Activated T-helper 2 cell treated with anti-CD3 and anti-CD28 coated beads, Interferon-gamma antibody, Interleukin-2, Interleukin-4, amounts not matched to agents 10 μg/mL and 5 μg/mL and 100 μg/mL, durations not matched to agents 14 hours and 24 hours and 36 hours (primary cell): ENCODE results near the gene BTF3. TPM values are rescaled to one million over a fixed set of nuclear protein-coding genes. Genes with fewer than 3 reads are reported as not detected.

Experiments
- DNase-seq: peaks from one replicate; pipeline ENCODE4 v3.0.0; 2021; ENCODE audit warnings: low spot score
- H3K27ac Mint-ChIP-seq: one replicate; pipeline ENCODE4 v1.8.0; 2021; ENCODE audit warnings: mixed read lengths
- H3K27me3 Mint-ChIP-seq: one replicate; pipeline ENCODE4 v1.8.0; 2021; ENCODE audit warnings: low read depth, mixed read lengths
- H3K36me3 Mint-ChIP-seq: one replicate; pipeline ENCODE4 v1.8.0; 2021; ENCODE audit warnings: low read depth, mixed read lengths
- H3K4me1 Mint-ChIP-seq: one replicate; pipeline ENCODE4 v1.8.0; 2021; ENCODE audit warnings: low read depth, mixed read lengths
- H3K4me3 Mint-ChIP-seq: one replicate; pipeline ENCODE4 v1.8.0; 2021; ENCODE audit warnings: low read depth, mild to moderate bottlenecking, moderate library complexity, mixed read lengths
- H3K9me3 Mint-ChIP-seq: one replicate; pipeline ENCODE4 v1.8.0; 2021; ENCODE audit warnings: mixed read lengths
- intact Hi-C: fragments of 100-400 bp; cut with micrococcal nuclease; formaldehyde crosslinking; loops from one replicate; pipeline ENCODE4 v1.15.1; 2023
- total RNA-seq: library from RNA; stranded (reverse); gene quantifications from 2 replicates; pipeline ENCODE4 v1.2.3, GENCODE V29; 2022

Gene BTF3
- total RNA-seq, 1 donor from 2014 or later, result 969 TPM

- H3K9me3 Mint-ChIP-seq, result no peaks in the 10 kb centered on the region
- H3K4me1 Mint-ChIP-seq, result no peaks in the 10 kb centered on the region
- H3K27ac Mint-ChIP-seq, result no peak overlapping the region
- no peaks in the 10 kb centered on the region for H3K36me3 Mint-ChIP-seq
- no peak for DNase-seq
- intact Hi-C loops, result no loop called here
- H3K4me3 Mint-ChIP-seq, result no peak overlapping the region
- no peaks in the 10 kb centered on the region for H3K27me3 Mint-ChIP-seq
These were observed 15.8 kb downstream of the BTF3 start for GRCh38 chr5:73513996-73514395.

GRCh38 chr5:73514418-73514817 lies 16.2 kb downstream of the BTF3 start:
- Mint-ChIP-seq H3K4me3 (no peak overlapping the region), H3K27me3 (no peaks in the 10 kb centered on the region), H3K4me1 (peaks cover 3% of the 10 kb centered on the region), H3K9me3 (no peaks in the 10 kb centered on the region), H3K27ac (no peak overlapping the region), H3K36me3 (no peaks in the 10 kb centered on the region)
- no peak for DNase-seq
- intact Hi-C loops, result no loop called here

GRCh38 chr5:73515232-73515631 lies 17.0 kb downstream of the BTF3 start:
- Mint-ChIP-seq H3K27me3 (no peaks in the 10 kb centered on the region), H3K4me3 (no peak overlapping the region), H3K36me3 (no peaks in the 10 kb centered on the region), H3K9me3 (no peaks in the 10 kb centered on the region), H3K4me1 (peaks cover 8% of the 10 kb centered on the region), H3K27ac (no peak overlapping the region)
- no peak for DNase-seq
- intact Hi-C loops, result no loop called here

- intact Hi-C loops, result loop anchor here (1.0 to 2.0 kb wide), 2 partner anchors 18 to 21 kb away; partner anchors contain the start of gene BTF3
- peak overlapping the region; percentile 28 for H3K27ac Mint-ChIP-seq
- peaks cover 8% of the 10 kb centered on the region for H3K4me1 Mint-ChIP-seq
- H3K36me3 Mint-ChIP-seq, result no peaks in the 10 kb centered on the region
- H3K4me3 Mint-ChIP-seq, result peak overlapping the region; percentile 21
- no peaks in the 10 kb centered on the region for H3K9me3 Mint-ChIP-seq
- peak; percentile 70 for DNase-seq
- H3K27me3 Mint-ChIP-seq, result no peaks in the 10 kb centered on the region
These were observed 21.5 kb downstream of the BTF3 start for GRCh38 chr5:73519531-73520283.

GRCh38 chr5:73522989-73523388 lies 24.7 kb downstream of the BTF3 start:
- Mint-ChIP-seq H3K9me3 (no peaks in the 10 kb centered on the region), H3K27ac (no peak overlapping the region), H3K27me3 (peaks cover 7% of the 10 kb centered on the region), H3K4me3 (no peak overlapping the region), H3K4me1 (peaks cover 8% of the 10 kb centered on the region), H3K36me3 (no peaks in the 10 kb centered on the region)
- DNase-seq, result no peak
- intact Hi-C loops, result no loop called here

- Mint-ChIP-seq H3K27me3 (peaks cover 14% of the 10 kb centered on the region), H3K27ac (no peak overlapping the region), H3K4me3 (no peak overlapping the region), H3K36me3 (no peaks in the 10 kb centered on the region), H3K4me1 (peaks cover 8% of the 10 kb centered on the region), H3K9me3 (no peaks in the 10 kb centered on the region)
- intact Hi-C loops, result no loop called here
- no peak for DNase-seq
These were observed 25.6 kb downstream of the BTF3 start for GRCh38 chr5:73523861-73524260.

GRCh38 chr5:73525606-73526203 lies 27.5 kb downstream of the BTF3 start:
- no peaks in the 10 kb centered on the region for H3K36me3 Mint-ChIP-seq
- intact Hi-C loops, result no loop called here
- no peak overlapping the region for H3K4me3 Mint-ChIP-seq
- no peaks in the 10 kb centered on the region for H3K4me1 Mint-ChIP-seq
- H3K27me3 Mint-ChIP-seq, result peaks cover 21% of the 10 kb centered on the region
- no peak for DNase-seq
- no peaks in the 10 kb centered on the region for H3K9me3 Mint-ChIP-seq
- no peak overlapping the region for H3K27ac Mint-ChIP-seq

- intact Hi-C loops, result no loop called here
- no peak for DNase-seq
- no peaks in the 10 kb centered on the region for H3K9me3 Mint-ChIP-seq
- no peak overlapping the region for H3K27ac Mint-ChIP-seq
- H3K4me1 Mint-ChIP-seq, result no peaks in the 10 kb centered on the region
- H3K4me3 Mint-ChIP-seq, result no peak overlapping the region
- no peaks in the 10 kb centered on the region for H3K36me3 Mint-ChIP-seq
- H3K27me3 Mint-ChIP-seq, result peaks cover 34% of the 10 kb centered on the region
These were observed 30.0 kb downstream of the BTF3 start for GRCh38 chr5:73528248-73528647.

- no peak overlapping the region for H3K27ac Mint-ChIP-seq
- peaks cover 41% of the 10 kb centered on the region for H3K27me3 Mint-ChIP-seq
- no peak overlapping the region for H3K4me3 Mint-ChIP-seq
- no peaks in the 10 kb centered on the region for H3K36me3 Mint-ChIP-seq
- H3K9me3 Mint-ChIP-seq, result no peaks in the 10 kb centered on the region
- intact Hi-C loops, result no loop called here
- no peaks in the 10 kb centered on the region for H3K4me1 Mint-ChIP-seq
- no peak for DNase-seq
These were observed 30.8 kb downstream of the BTF3 start for GRCh38 chr5:73529081-73529480.

GRCh38 chr5:73531356-73531755 lies 33.1 kb downstream of the BTF3 start:
- H3K4me1 Mint-ChIP-seq, result no peaks in the 10 kb centered on the region
- no peak for DNase-seq
- H3K4me3 Mint-ChIP-seq, result no peak overlapping the region
- H3K9me3 Mint-ChIP-seq, result no peaks in the 10 kb centered on the region
- intact Hi-C loops, result no loop called here
- peaks cover 44% of the 10 kb centered on the region for H3K27me3 Mint-ChIP-seq
- H3K27ac Mint-ChIP-seq, result no peak overlapping the region
- H3K36me3 Mint-ChIP-seq, result no peaks in the 10 kb centered on the region

GRCh38 chr5:73532195-73532594 lies 34.0 kb downstream of the BTF3 start:
- no peak for DNase-seq
- no peak overlapping the region for H3K4me3 Mint-ChIP-seq
- no peaks in the 10 kb centered on the region for H3K9me3 Mint-ChIP-seq
- H3K27me3 Mint-ChIP-seq, result peaks cover 42% of the 10 kb centered on the region
- no peak overlapping the region for H3K27ac Mint-ChIP-seq
- intact Hi-C loops, result no loop called here
- no peaks in the 10 kb centered on the region for H3K4me1 Mint-ChIP-seq
- H3K36me3 Mint-ChIP-seq, result no peaks in the 10 kb centered on the region

GRCh38 chr5:73534011-73534644 lies 35.9 kb downstream of the BTF3 start:
- H3K4me3 Mint-ChIP-seq, result no peak overlapping the region
- H3K27ac Mint-ChIP-seq, result no peak overlapping the region
- H3K4me1 Mint-ChIP-seq, result no peaks in the 10 kb centered on the region
- no peaks in the 10 kb centered on the region for H3K9me3 Mint-ChIP-seq
- intact Hi-C loops, result no loop called here
- DNase-seq, result no peak
- no peaks in the 10 kb centered on the region for H3K36me3 Mint-ChIP-seq
- H3K27me3 Mint-ChIP-seq, result peaks cover 31% of the 10 kb centered on the region

GRCh38 chr5:73534971-73535370 lies 36.7 kb downstream of the BTF3 start:
- H3K27ac Mint-ChIP-seq, result no peak overlapping the region
- no peaks in the 10 kb centered on the region for H3K36me3 Mint-ChIP-seq
- DNase-seq, result no peak
- intact Hi-C loops, result loop anchor here (5.0 kb wide), 1 partner anchor 33 kb away; no protein-coding TSS in a partner anchor
- H3K9me3 Mint-ChIP-seq, result no peaks in the 10 kb centered on the region
- H3K4me3 Mint-ChIP-seq, result no peak overlapping the region
- peaks cover 28% of the 10 kb centered on the region for H3K27me3 Mint-ChIP-seq
- no peaks in the 10 kb centered on the region for H3K4me1 Mint-ChIP-seq
